SK-N-SH (cell line): Measurements from ENCODE around the gene TLE1.

Experiments
- TF ChIP-seq, protein P1 (sequence below): IDR thresholded peaks from 2 replicates; pipeline ENCODE4 v1.4.0; 2012; ENCODE audit warnings: low read depth
- TF ChIP-seq, protein P2 (sequence below): fragments of 200-600 bp; sonication (generic); IDR thresholded peaks from 2 replicates; pipeline ENCODE4 v1.6.1; 2017; ENCODE audit warnings: antibody characterized with exemption, mild to moderate bottlenecking, moderate library complexity

DNA sequence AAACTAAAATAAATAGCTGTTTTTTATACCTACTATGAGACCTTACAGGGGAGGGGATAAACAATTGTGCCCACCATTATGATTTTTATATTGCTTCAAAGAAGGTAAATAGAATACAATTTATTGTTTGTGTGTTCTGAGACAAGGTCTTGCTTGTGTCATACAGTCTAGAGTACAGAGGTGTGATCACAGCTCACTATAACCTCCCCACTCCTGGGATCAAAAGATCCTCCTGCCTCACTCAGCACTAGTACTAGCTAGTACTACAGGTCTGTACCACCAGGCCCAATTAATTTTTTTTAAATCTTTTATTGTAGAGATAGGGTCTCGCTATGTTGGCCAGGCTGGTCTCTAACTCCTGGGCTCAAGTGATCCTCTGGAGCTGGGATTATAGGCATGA is 11.3 kb downstream of the TLE1 start:
- TF ChIP-seq, protein P1, sequence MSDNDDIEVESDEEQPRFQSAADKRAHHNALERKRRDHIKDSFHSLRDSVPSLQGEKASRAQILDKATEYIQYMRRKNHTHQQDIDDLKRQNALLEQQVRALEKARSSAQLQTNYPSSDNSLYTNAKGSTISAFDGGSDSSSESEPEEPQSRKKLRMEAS: no peak
- TF ChIP-seq, protein P2, sequence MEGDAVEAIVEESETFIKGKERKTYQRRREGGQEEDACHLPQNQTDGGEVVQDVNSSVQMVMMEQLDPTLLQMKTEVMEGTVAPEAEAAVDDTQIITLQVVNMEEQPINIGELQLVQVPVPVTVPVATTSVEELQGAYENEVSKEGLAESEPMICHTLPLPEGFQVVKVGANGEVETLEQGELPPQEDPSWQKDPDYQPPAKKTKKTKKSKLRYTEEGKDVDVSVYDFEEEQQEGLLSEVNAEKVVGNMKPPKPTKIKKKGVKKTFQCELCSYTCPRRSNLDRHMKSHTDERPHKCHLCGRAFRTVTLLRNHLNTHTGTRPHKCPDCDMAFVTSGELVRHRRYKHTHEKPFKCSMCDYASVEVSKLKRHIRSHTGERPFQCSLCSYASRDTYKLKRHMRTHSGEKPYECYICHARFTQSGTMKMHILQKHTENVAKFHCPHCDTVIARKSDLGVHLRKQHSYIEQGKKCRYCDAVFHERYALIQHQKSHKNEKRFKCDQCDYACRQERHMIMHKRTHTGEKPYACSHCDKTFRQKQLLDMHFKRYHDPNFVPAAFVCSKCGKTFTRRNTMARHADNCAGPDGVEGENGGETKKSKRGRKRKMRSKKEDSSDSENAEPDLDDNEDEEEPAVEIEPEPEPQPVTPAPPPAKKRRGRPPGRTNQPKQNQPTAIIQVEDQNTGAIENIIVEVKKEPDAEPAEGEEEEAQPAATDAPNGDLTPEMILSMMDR: no peak
